Ascending aorta (tissue), 2 donors: ENCODE results near the gene FASTK. TPM values are rescaled to one million over a fixed set of nuclear protein-coding genes. Genes with fewer than 3 reads are reported as not detected.

Experiments
- DNase-seq, 2 donors: peaks; one replicate each; pipeline ENCODE4 v3.0.0-alpha.2; 2019; ENCODE audit warnings: low spot score in 2 of 2
- H3K27ac ChIP-seq, 2 donors: fragments of 200-600 bp; sonication (generic); one replicate each; pipeline ENCODE4 v1.5.1; 2016 to 2017; ENCODE audit warnings: mild to moderate bottlenecking in 1 of 2
- H3K27me3 ChIP-seq: fragments of 200-600 bp; sonication (generic); one replicate; pipeline ENCODE4 v1.5.1; 2017
- H3K36me3 ChIP-seq, 2 donors: fragments of 200-600 bp; sonication (generic); one replicate each; pipeline ENCODE4 v1.5.1; 2016
- H3K4me1 ChIP-seq, 2 donors: fragments of 200-600 bp; sonication (generic); one replicate each; pipeline ENCODE4 v1.5.1; 2016 to 2017; ENCODE audit warnings: mild to moderate bottlenecking in 1 of 2
- H3K4me3 ChIP-seq, 2 donors: fragments of 200-600 bp; sonication (generic); one replicate each; pipeline ENCODE4 v1.5.1; 2016 to 2017; ENCODE audit warnings: mild to moderate bottlenecking in 1 of 2
- H3K9me3 ChIP-seq, 2 donors: fragments of 200-600 bp; sonication (generic); one replicate each; pipeline ENCODE4 v1.5.1; 2016
- intact Hi-C: fragments of 100-400 bp; cut with DNase I; formaldehyde crosslinking; loops from one replicate; pipeline ENCODE4 v1.15.1; 2023
- total RNA-seq: library from RNA; depleted of rRNA; stranded (reverse); fragments of >200 nt; gene quantifications from one replicate; pipeline ENCODE4 v1.1.0, GENCODE V29; 2016
- TF ChIP-seq, protein P1 (sequence below), 3 experiments: fragments of 200-600 bp in 2 of 3; fragments of 450-650 bp in 1 of 3; sonication (generic) in 2 of 3; IDR thresholded peaks; one replicate each; pipeline ENCODE4 v1.5.1; 2016 to 2019; ENCODE audit warnings: antibody characterized with exemption in 3 of 3, mild to moderate bottlenecking in 1 of 3, moderate library complexity in 1 of 3

Gene FASTK, protein sequence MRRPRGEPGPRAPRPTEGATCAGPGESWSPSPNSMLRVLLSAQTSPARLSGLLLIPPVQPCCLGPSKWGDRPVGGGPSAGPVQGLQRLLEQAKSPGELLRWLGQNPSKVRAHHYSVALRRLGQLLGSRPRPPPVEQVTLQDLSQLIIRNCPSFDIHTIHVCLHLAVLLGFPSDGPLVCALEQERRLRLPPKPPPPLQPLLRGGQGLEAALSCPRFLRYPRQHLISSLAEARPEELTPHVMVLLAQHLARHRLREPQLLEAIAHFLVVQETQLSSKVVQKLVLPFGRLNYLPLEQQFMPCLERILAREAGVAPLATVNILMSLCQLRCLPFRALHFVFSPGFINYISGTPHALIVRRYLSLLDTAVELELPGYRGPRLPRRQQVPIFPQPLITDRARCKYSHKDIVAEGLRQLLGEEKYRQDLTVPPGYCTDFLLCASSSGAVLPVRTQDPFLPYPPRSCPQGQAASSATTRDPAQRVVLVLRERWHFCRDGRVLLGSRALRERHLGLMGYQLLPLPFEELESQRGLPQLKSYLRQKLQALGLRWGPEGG
- total RNA-seq, result 121 TPM

DNA sequence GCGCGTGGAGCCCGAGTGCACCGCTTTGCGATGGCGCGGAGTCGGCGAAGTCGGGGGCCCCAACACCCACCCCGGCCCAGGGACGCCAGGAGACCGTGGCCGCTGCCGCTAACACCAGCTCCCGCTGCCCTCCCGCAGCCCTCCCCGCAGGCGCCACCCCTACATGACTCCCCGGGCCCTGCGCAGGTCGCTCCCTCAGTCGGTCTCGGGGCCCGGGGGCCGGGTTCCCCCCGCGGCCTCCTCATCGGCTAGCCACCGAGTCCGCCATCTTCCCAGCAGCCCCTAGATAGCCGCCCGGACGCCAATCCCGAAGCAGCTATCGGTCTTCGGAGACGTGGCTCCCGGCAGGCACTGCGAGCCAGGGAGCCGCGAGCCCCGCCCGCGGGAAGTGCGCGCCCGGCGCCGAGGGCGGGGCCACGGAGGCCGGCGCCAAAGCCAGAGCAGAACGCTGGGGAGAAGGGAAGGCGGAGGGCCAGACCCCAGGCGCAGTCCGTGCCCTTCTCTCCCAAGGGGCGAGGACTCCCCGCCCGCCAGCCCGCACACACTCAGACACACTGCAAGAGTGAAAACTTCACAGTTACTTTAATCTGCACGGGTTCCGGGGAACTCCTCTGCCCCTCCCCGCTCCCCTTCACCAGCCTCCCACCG is at the start of gene FASTK:
Gene FASTK, minus strand, starts transcription at position 288 of the 648 bp plus-strand sequence. Its CDS starts 43 bp downstream, at position 245.
- Histone ChIP-seq H3K36me3 (peaks cover 7 to 16% of the 10 kb centered on the region in 2 donors), H3K4me3 (peak within 1 kb of the TSS; percentile 75 to 87), H3K27ac (peak within 1 kb of the TSS; percentile 95 to 96), H3K4me1 (peaks cover 24 to 35% of the 10 kb centered on the region in 2 donors), H3K9me3 (no peaks in the 10 kb centered on the region), H3K27me3 (no peaks in the 10 kb centered on the region)
- intact Hi-C loops, result loop anchor here (1.0 to 10.0 kb wide), 7 partner anchors 21 to 1366 kb away; partner anchors contain the start of genes ABCB8, ABCF2, NUB1 and SLC4A2
- TF ChIP-seq, protein P1, sequence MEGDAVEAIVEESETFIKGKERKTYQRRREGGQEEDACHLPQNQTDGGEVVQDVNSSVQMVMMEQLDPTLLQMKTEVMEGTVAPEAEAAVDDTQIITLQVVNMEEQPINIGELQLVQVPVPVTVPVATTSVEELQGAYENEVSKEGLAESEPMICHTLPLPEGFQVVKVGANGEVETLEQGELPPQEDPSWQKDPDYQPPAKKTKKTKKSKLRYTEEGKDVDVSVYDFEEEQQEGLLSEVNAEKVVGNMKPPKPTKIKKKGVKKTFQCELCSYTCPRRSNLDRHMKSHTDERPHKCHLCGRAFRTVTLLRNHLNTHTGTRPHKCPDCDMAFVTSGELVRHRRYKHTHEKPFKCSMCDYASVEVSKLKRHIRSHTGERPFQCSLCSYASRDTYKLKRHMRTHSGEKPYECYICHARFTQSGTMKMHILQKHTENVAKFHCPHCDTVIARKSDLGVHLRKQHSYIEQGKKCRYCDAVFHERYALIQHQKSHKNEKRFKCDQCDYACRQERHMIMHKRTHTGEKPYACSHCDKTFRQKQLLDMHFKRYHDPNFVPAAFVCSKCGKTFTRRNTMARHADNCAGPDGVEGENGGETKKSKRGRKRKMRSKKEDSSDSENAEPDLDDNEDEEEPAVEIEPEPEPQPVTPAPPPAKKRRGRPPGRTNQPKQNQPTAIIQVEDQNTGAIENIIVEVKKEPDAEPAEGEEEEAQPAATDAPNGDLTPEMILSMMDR (IDR thresholded peaks at IDR 0.05), result no peak
- peak; percentile 84 to 95 for DNase-seq

DNA sequence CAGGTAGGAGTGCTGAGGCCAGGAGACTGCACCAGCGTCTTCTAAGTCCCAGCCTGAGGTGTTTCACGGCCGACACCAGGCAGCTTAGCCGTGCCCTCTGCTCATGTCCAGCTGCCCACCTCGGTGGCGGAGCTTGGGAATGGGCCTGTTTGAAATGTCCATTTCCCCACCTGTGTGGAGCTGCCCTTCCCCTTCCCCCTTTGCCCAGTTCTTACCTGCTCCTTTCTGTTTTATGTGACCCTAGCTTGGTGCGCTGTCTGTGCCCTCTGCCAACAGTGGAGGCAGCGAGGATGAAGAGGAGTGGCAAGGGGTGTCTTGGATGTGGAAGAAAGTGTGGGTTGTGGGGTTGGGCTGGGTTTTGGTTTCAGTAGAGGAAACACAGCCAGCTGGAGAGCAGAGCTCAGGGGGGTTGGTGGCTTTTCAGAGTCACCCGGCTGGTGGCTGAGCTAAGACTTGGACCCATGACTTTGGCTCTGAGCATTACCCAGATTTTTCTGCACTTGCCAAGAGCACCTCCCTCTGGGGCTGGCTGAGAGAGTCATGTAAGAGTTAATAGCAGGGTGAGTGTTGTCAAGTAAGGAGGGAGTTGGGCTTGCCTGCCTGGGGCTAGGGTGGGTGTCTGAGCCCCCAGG is 49.5 kb upstream of the FASTK start:
- Histone ChIP-seq H3K4me1 (peaks cover 3 to 5% of the 10 kb centered on the region in 2 donors), H3K4me3 (no peak overlapping the region), H3K27ac (no peak overlapping the region), H3K36me3 (peaks cover 45 to 70% of the 10 kb centered on the region in 2 donors), H3K27me3 (no peaks in the 10 kb centered on the region), H3K9me3 (no peaks in the 10 kb centered on the region)
- TF ChIP-seq, protein P1 (IDR thresholded peaks at IDR 0.05), result no peak
- intact Hi-C loops, result no loop called here
- DNase-seq, result no peak

DNA sequence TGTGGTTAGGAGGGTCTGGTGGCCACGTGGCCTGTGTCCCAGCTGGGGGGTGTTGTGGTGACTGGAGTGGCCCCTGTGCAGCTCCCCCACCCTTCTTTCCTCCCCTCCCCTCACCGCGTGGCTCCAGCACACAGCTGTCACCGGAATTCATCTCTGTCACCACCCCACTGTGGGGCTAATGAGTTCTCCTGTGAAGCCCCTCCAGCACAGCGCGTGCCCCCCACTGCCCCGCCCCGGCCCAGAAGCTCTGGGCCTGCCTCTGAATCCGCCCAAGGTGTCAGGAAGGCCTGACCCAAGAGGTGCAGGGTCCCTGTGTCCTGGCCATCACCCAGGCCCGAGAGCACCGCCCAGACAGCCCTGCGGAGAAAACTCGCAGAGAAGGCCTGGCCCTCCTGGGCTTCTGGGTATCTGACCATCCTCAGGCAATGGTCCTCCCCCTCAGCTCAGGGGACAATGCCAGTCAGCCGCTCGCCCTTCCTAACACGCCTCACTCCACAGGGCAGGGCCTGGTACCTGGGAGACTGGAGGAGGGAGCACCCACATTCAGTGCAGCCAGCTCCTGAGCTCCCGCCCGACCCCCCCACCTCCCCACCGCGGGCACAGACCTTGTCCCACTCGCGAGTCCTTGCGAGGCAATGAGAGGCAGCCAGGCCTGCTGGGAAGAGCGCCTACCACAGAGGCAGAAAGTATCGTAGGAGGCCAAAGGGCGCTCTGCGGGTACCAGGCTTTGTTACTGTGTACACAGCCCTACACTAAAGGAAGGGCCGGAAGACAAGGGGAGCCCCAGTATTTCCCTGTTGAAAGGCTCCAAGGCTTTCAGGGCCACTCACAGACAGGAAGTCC is 48.7 kb upstream of the FASTK start:
- intact Hi-C loops, result no loop called here
- H3K27ac ChIP-seq, result no peak overlapping the region
- no peak overlapping the region for H3K4me3 ChIP-seq
- peaks cover 38 to 63% of the 10 kb centered on the region in 2 donors for H3K36me3 ChIP-seq
- no peak for DNase-seq
- no peaks in the 10 kb centered on the region for H3K27me3 ChIP-seq
- H3K9me3 ChIP-seq, result no peaks in the 10 kb centered on the region
- H3K4me1 ChIP-seq, result peaks cover 3 to 5% of the 10 kb centered on the region in 2 donors
- TF ChIP-seq, protein P1 (IDR thresholded peaks at IDR 0.05), result no peak

DNA sequence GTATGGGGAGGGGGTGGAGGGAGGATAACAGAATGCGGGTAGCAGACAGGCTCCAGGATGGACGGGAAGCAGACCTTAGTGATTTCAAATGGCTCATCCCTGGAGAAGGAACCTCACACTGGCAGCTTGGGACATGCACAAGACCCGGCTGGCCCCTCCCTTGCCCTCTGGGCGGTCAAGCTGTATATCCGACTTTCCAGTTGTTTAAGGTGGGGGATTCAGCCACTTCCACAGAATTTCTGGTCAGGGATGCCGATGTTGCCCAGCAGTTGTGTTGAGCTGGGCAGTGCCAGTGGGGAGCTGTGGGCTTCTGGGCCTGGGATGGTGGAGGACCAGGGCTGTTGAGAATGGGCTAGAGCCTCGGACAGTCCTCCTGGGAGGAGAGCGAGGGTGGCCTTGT is 48.1 kb upstream of the FASTK start:
- TF ChIP-seq, protein P1 (IDR thresholded peaks at IDR 0.05), result no peak
- Histone ChIP-seq H3K27ac (no peak overlapping the region), H3K9me3 (no peaks in the 10 kb centered on the region), H3K4me1 (peaks cover 3 to 5% of the 10 kb centered on the region in 2 donors), H3K27me3 (no peaks in the 10 kb centered on the region), H3K36me3 (peaks cover 37 to 59% of the 10 kb centered on the region in 2 donors), H3K4me3 (no peak overlapping the region)
- DNase-seq, result no peak
- intact Hi-C loops, result no loop called here

DNA sequence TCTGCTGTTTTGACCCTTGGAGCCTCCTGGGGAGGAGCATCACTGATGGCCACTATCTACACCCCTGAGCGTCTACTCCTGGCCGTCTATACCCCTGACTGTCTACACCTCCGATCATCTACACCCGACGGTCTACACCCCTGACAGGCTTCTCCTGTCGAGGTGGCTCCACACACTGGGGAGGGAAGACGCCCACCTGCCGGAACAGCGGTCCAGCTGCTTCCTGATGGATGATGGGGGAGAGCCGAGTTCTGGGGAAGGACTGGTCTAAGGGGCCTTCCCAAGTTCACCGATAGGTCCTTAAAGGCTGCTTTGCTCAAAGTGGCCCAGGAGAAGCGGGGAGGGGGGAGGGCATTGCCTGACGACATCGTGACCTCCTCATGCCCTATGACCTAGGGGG is 47.5 kb upstream of the FASTK start:
- Histone ChIP-seq H3K9me3 (no peaks in the 10 kb centered on the region), H3K27ac (no peak overlapping the region), H3K4me3 (no peak overlapping the region), H3K4me1 (peaks cover 3 to 5% of the 10 kb centered on the region in 2 donors), H3K27me3 (no peaks in the 10 kb centered on the region), H3K36me3 (peaks cover 37 to 59% of the 10 kb centered on the region in 2 donors)
- intact Hi-C loops, result no loop called here
- TF ChIP-seq, protein P1 (IDR thresholded peaks at IDR 0.05), result no peak
- no peak for DNase-seq
